Activated CD4-positive, alpha-beta T cell treated with anti-CD3 and anti-CD28 coated beads for 36 hours (primary cell): Measurements from ENCODE around the gene LYRM4. TPM values are rescaled to one million over a fixed set of nuclear protein-coding genes. Genes with fewer than 3 reads are reported as not detected.

Source experiments
- ATAC-seq: fragments of 200-7000 bp; cut with Tn5 transposase; one replicate; pipeline ENCODE4 v1.10.0; 2021; ENCODE audit warnings: mild to moderate bottlenecking, moderate library complexity
- CTCF ChIA-PET: fragments of 350-600 bp; sonication (Branson Sonifier 250); formaldehyde crosslinking; loops from one replicate; lab custom pipeline; 2021; ENCODE audit warnings: antibody characterized with exemption; lab: Charles Lee
- POLR2A ChIA-PET: fragments of 350-600 bp; sonication (Branson Sonifier 250); formaldehyde crosslinking; loops from one replicate; lab custom pipeline; 2021; ENCODE audit warnings: antibody characterized with exemption, inconsistent platforms; lab: Charles Lee
- DNase-seq: peaks from one replicate; pipeline ENCODE4 v3.0.0-alpha.2; 2020
- H3K27ac Mint-ChIP-seq: one replicate; pipeline ENCODE4 v1.8.0; 2021; ENCODE audit warnings: mixed read lengths
- H3K27me3 Mint-ChIP-seq: one replicate; pipeline ENCODE4 v1.8.0; 2021; ENCODE audit warnings: mixed read lengths
- H3K36me3 Mint-ChIP-seq: one replicate; pipeline ENCODE4 v1.8.0; 2021; ENCODE audit warnings: low read depth, mixed read lengths
- H3K4me1 Mint-ChIP-seq: one replicate; pipeline ENCODE4 v1.8.0; 2021; ENCODE audit warnings: mixed read lengths
- H3K4me3 Mint-ChIP-seq: one replicate; pipeline ENCODE4 v1.8.0; 2021; ENCODE audit warnings: mild to moderate bottlenecking, moderate library complexity, mixed read lengths
- H3K9me3 Mint-ChIP-seq: one replicate; pipeline ENCODE4 v1.8.0; 2021; ENCODE audit warnings: low read depth, mixed read lengths
- intact Hi-C, 2 experiments: fragments of 100-400 bp; cut with DNase I in 1 of 2; cut with micrococcal nuclease in 1 of 2; formaldehyde crosslinking; loops; one replicate each; pipeline versions ENCODE4 v1.14.2 to v1.15.1; 2022 to 2024; cut with DNase I, micrococcal nuclease
- total RNA-seq, 2 experiments: library from RNA; stranded (reverse); gene quantifications; one replicate each; pipeline ENCODE4 v1.2.3, GENCODE V29; 2021

The LYRM4 gene
- total RNA-seq, 2 experiments from 2014 or later, result 46.4 to 53.4 TPM

GRCh38 chr6:5246141-5247097 is 14.3 kb downstream of the LYRM4 start:
- no peak overlapping the region for H3K4me3 Mint-ChIP-seq
- CTCF ChIA-PET, result interaction anchor here (0.6 to 0.7 kb wide), 2 partner anchors 14 to 20 kb away, joined by 3 read pairs; partner anchors contain the start of gene LYRM4
- peaks cover 3% of the 10 kb centered on the region for H3K9me3 Mint-ChIP-seq
- peaks cover 5% of the 10 kb centered on the region for H3K4me1 Mint-ChIP-seq
- H3K27me3 Mint-ChIP-seq, result no peaks in the 10 kb centered on the region
- POLR2A ChIA-PET, result no interaction called here
- ATAC-seq, result no peak
- intact Hi-C loops, result no loop called here
- H3K36me3 Mint-ChIP-seq, result peaks cover 9% of the 10 kb centered on the region
- no peak overlapping the region for H3K27ac Mint-ChIP-seq
- DNase-seq, result no peak

GRCh38 chr6:5243069-5243468 is 17.7 kb downstream of the LYRM4 start:
- Mint-ChIP-seq H3K4me1 (no peaks in the 10 kb centered on the region), H3K9me3 (no peaks in the 10 kb centered on the region), H3K27ac (no peak overlapping the region), H3K4me3 (no peak overlapping the region), H3K36me3 (peaks cover 2% of the 10 kb centered on the region), H3K27me3 (no peaks in the 10 kb centered on the region)
- DNase-seq, result no peak
- POLR2A ChIA-PET, result interaction anchor here (0.7 kb wide), 1 partner anchor 210 kb away, joined by 4 read pairs; no protein-coding TSS in a partner anchor
- no peak for ATAC-seq
- CTCF ChIA-PET, result interaction anchor here (0.6 kb wide), 1 partner anchor 112 kb away, joined by 3 read pairs; no protein-coding TSS in a partner anchor
- intact Hi-C loops, result no loop called here

GRCh38 chr6:5241252-5241651 is 19.5 kb downstream of the LYRM4 start:
- Mint-ChIP-seq H3K4me3 (no peak overlapping the region), H3K4me1 (no peaks in the 10 kb centered on the region), H3K27ac (no peak overlapping the region), H3K36me3 (peaks cover 2% of the 10 kb centered on the region), H3K27me3 (no peaks in the 10 kb centered on the region), H3K9me3 (no peaks in the 10 kb centered on the region)
- no peak for ATAC-seq
- intact Hi-C loops, result no loop called here
- ChIA-PET POLR2A (no interaction called here), CTCF (interaction anchor here (1.0 to 1.1 kb wide), 2 partner anchors 98 to 106 kb away, joined by 3 read pairs; no protein-coding TSS in a partner anchor)
- DNase-seq, result no peak

GRCh38 chr6:5238336-5238735 is 22.4 kb downstream of the LYRM4 start:
- intact Hi-C loops, result no loop called here
- Mint-ChIP-seq H3K4me1 (no peaks in the 10 kb centered on the region), H3K27me3 (no peaks in the 10 kb centered on the region), H3K4me3 (no peak overlapping the region), H3K27ac (no peak overlapping the region), H3K9me3 (no peaks in the 10 kb centered on the region), H3K36me3 (peaks cover 5% of the 10 kb centered on the region)
- ChIA-PET POLR2A (no interaction called here), CTCF (no interaction called here)
- ATAC-seq, result no peak
- no peak for DNase-seq

- Mint-ChIP-seq H3K27me3 (no peaks in the 10 kb centered on the region), H3K27ac (no peak overlapping the region), H3K4me1 (peaks cover 4% of the 10 kb centered on the region), H3K9me3 (no peaks in the 10 kb centered on the region), H3K36me3 (peaks cover 7% of the 10 kb centered on the region), H3K4me3 (no peak overlapping the region)
- DNase-seq (no peak), ATAC-seq (no peak)
- POLR2A ChIA-PET, result no interaction called here
- intact Hi-C loops, result no loop called here
- CTCF ChIA-PET, result no interaction called here
Measured at GRCh38 chr6:5237805-5238204, 22.9 kb downstream of the LYRM4 start.

- Mint-ChIP-seq H3K27ac (no peak overlapping the region), H3K36me3 (peaks cover 7% of the 10 kb centered on the region), H3K27me3 (no peaks in the 10 kb centered on the region), H3K4me3 (no peak overlapping the region), H3K4me1 (peaks cover 9% of the 10 kb centered on the region), H3K9me3 (no peaks in the 10 kb centered on the region)
- ChIA-PET POLR2A (no interaction called here), CTCF (interaction anchor here (1.4 kb wide), 1 partner anchor 20 kb away, joined by 4 read pairs; no protein-coding TSS in a partner anchor)
- DNase-seq (no peak), ATAC-seq (no peak)
- intact Hi-C loops, result no loop called here
Measured at GRCh38 chr6:5235830-5236229, 24.9 kb downstream of the LYRM4 start.

- ATAC-seq (no peak), DNase-seq (no peak)
- ChIA-PET CTCF (no interaction called here), POLR2A (no interaction called here)
- intact Hi-C loops, result no loop called here
- no peak overlapping the region for H3K27ac Mint-ChIP-seq
- peaks cover 9% of the 10 kb centered on the region for H3K4me1 Mint-ChIP-seq
- H3K9me3 Mint-ChIP-seq, result no peaks in the 10 kb centered on the region
- H3K4me3 Mint-ChIP-seq, result no peak overlapping the region
- H3K36me3 Mint-ChIP-seq, result peaks cover 7% of the 10 kb centered on the region
- no peaks in the 10 kb centered on the region for H3K27me3 Mint-ChIP-seq
Measured at GRCh38 chr6:5234874-5235273, 25.9 kb downstream of the LYRM4 start.

- no peak for DNase-seq
- H3K4me3 Mint-ChIP-seq, result no peak overlapping the region
- peaks cover 9% of the 10 kb centered on the region for H3K4me1 Mint-ChIP-seq
- ChIA-PET CTCF (no interaction called here), POLR2A (no interaction called here)
- peaks cover 11% of the 10 kb centered on the region for H3K36me3 Mint-ChIP-seq
- ATAC-seq, result no peak
- no peak overlapping the region for H3K27ac Mint-ChIP-seq
- H3K9me3 Mint-ChIP-seq, result no peaks in the 10 kb centered on the region
- H3K27me3 Mint-ChIP-seq, result no peaks in the 10 kb centered on the region
- intact Hi-C loops, result no loop called here
Measured at GRCh38 chr6:5231289-5231688, 29.5 kb downstream of the LYRM4 start.

GRCh38 chr6:5230081-5230480 is 30.7 kb downstream of the LYRM4 start:
- ATAC-seq (no peak), DNase-seq (no peak)
- intact Hi-C loops, result no loop called here

GRCh38 chr6:5229356-5229755 is 31.4 kb downstream of the LYRM4 start:
- Mint-ChIP-seq H3K4me3 (no peak overlapping the region), H3K4me1 (peaks cover 9% of the 10 kb centered on the region), H3K36me3 (peaks cover 9% of the 10 kb centered on the region), H3K27ac (no peak overlapping the region), H3K27me3 (no peaks in the 10 kb centered on the region), H3K9me3 (no peaks in the 10 kb centered on the region)
- ATAC-seq, result no peak
- DNase-seq, result no peak
- ChIA-PET POLR2A (no interaction called here), CTCF (interaction anchor here (0.6 to 1.2 kb wide), 2 partner anchors 20 to 55 kb away, joined by 3 to 4 read pairs; no protein-coding TSS in a partner anchor)
- intact Hi-C loops, result no loop called here

More at GRCh38 chr6:5230081-5230480, 30.7 kb downstream of the LYRM4 start:
- H3K36me3 Mint-ChIP-seq, result peaks cover 9% of the 10 kb centered on the region
- POLR2A ChIA-PET, result no interaction called here
- CTCF ChIA-PET, result interaction anchor here (0.7 to 1.2 kb wide), 2 partner anchors 56 to 873 kb away, joined by 3 read pairs; no protein-coding TSS in a partner anchor
- H3K27ac Mint-ChIP-seq, result no peak overlapping the region
- H3K4me1 Mint-ChIP-seq, result peaks cover 9% of the 10 kb centered on the region
- H3K9me3 Mint-ChIP-seq, result no peaks in the 10 kb centered on the region
- H3K27me3 Mint-ChIP-seq, result no peaks in the 10 kb centered on the region
- no peak overlapping the region for H3K4me3 Mint-ChIP-seq

- DNase-seq, result no peak
- intact Hi-C loops, result no loop called here
- Mint-ChIP-seq H3K27me3 (no peaks in the 10 kb centered on the region), H3K36me3 (peaks cover 24% of the 10 kb centered on the region), H3K4me1 (no peaks in the 10 kb centered on the region), H3K27ac (no peak overlapping the region), H3K9me3 (no peaks in the 10 kb centered on the region), H3K4me3 (no peak overlapping the region)
- ChIA-PET CTCF (interaction anchor here (0.6 kb wide), 2 partner anchors 405 to 1787 kb away, joined by 3 to 4 read pairs; no protein-coding TSS in a partner anchor), POLR2A (no interaction called here)
- ATAC-seq, result no peak
Measured at GRCh38 chr6:5223309-5223708, 37.4 kb downstream of the LYRM4 start.
